ENCODE results near the gene ATP2B1.
A peak's percentile ranks its signal among the peaks of the same experiment; 100 is the strongest.

ATP2B1 gene

GRCh38 chr12:89542912-89543592 lies 165.6 kb downstream of the ATP2B1 start:
- Histone ChIP-seq H3K27me3 (ENCODE audit: control insufficient read depth, insufficient read depth, low read length) (no peaks in the 10 kb centered on the region), H3K4me1 (ENCODE audit: control insufficient read depth, insufficient read depth, low read length) (no peaks in the 10 kb centered on the region), H3K27ac (ENCODE audit: low read length) (no peak overlapping the region), H3K36me3 (ENCODE audit: control insufficient read depth, insufficient read depth, low read length) (no peaks in the 10 kb centered on the region), H3K9me3 (ENCODE audit: control insufficient read depth, insufficient read depth, low read length) (no peaks in the 10 kb centered on the region), H3K4me3 (ENCODE audit: low read length) (no peak overlapping the region)
- peak; percentile 78 for DNase-seq (ENCODE audit: low read depth, low spot score)
- WGBS (ENCODE audit: insufficient coverage, insufficient read length): no CpG with 5 or more reads among the region's 6 CpGs

- DNase-seq (ENCODE audit: low read depth, low spot score): no peak
- 100% methylated on average over 1 of the region's 2 CpGs for WGBS (ENCODE audit: insufficient coverage, insufficient read length)
- Histone ChIP-seq H3K27me3 (ENCODE audit: control insufficient read depth, insufficient read depth, low read length) (no peaks in the 10 kb centered on the region), H3K36me3 (ENCODE audit: control insufficient read depth, insufficient read depth, low read length) (no peaks in the 10 kb centered on the region), H3K4me3 (ENCODE audit: low read length) (no peak overlapping the region), H3K9me3 (ENCODE audit: control insufficient read depth, insufficient read depth, low read length) (no peaks in the 10 kb centered on the region), H3K4me1 (ENCODE audit: control insufficient read depth, insufficient read depth, low read length) (no peaks in the 10 kb centered on the region), H3K27ac (ENCODE audit: low read length) (no peak overlapping the region)
These were observed 166.4 kb downstream of the ATP2B1 start for GRCh38 chr12:89542236-89542635.

GRCh38 chr12:89540586-89540985 lies 168.1 kb downstream of the ATP2B1 start:
- DNase-seq (ENCODE audit: low read depth, low spot score): no peak
- no CpG with 5 or more reads among the region's 3 CpGs for WGBS (ENCODE audit: insufficient coverage, insufficient read length)
- Histone ChIP-seq H3K36me3 (ENCODE audit: control insufficient read depth, insufficient read depth, low read length) (no peaks in the 10 kb centered on the region), H3K4me1 (ENCODE audit: control insufficient read depth, insufficient read depth, low read length) (no peaks in the 10 kb centered on the region), H3K4me3 (ENCODE audit: low read length) (no peak overlapping the region), H3K27ac (ENCODE audit: low read length) (no peak overlapping the region), H3K9me3 (ENCODE audit: control insufficient read depth, insufficient read depth, low read length) (no peaks in the 10 kb centered on the region), H3K27me3 (ENCODE audit: control insufficient read depth, insufficient read depth, low read length) (no peaks in the 10 kb centered on the region)

GRCh38 chr12:89539426-89540223 lies 169.0 kb downstream of the ATP2B1 start:
- H3K27ac ChIP-seq (ENCODE audit: low read length): no peak overlapping the region
- no CpG with 5 or more reads among the region's 5 CpGs for WGBS (ENCODE audit: insufficient coverage, insufficient read length)
- H3K9me3 ChIP-seq (ENCODE audit: control insufficient read depth, insufficient read depth, low read length): no peaks in the 10 kb centered on the region
- no peaks in the 10 kb centered on the region for H3K27me3 ChIP-seq (ENCODE audit: control insufficient read depth, insufficient read depth, low read length)
- no peaks in the 10 kb centered on the region for H3K4me1 ChIP-seq (ENCODE audit: control insufficient read depth, insufficient read depth, low read length)
- no peaks in the 10 kb centered on the region for H3K36me3 ChIP-seq (ENCODE audit: control insufficient read depth, insufficient read depth, low read length)
- H3K4me3 ChIP-seq (ENCODE audit: low read length): no peak overlapping the region
- no peak for DNase-seq (ENCODE audit: low read depth, low spot score)

- no CpG with 5 or more reads among the region's 4 CpGs for WGBS (ENCODE audit: insufficient coverage, insufficient read length)
- H3K4me3 ChIP-seq (ENCODE audit: low read length): no peak overlapping the region
- no peaks in the 10 kb centered on the region for H3K4me1 ChIP-seq (ENCODE audit: control insufficient read depth, insufficient read depth, low read length)
- no peak overlapping the region for H3K27ac ChIP-seq (ENCODE audit: low read length)
- H3K9me3 ChIP-seq (ENCODE audit: control insufficient read depth, insufficient read depth, low read length): no peaks in the 10 kb centered on the region
- no peaks in the 10 kb centered on the region for H3K36me3 ChIP-seq (ENCODE audit: control insufficient read depth, insufficient read depth, low read length)
- no peaks in the 10 kb centered on the region for H3K27me3 ChIP-seq (ENCODE audit: control insufficient read depth, insufficient read depth, low read length)
- no peak for DNase-seq (ENCODE audit: low read depth, low spot score)
These were observed 169.7 kb downstream of the ATP2B1 start for GRCh38 chr12:89538897-89539296.

All from iPS DF 6.9 (cell line).